Right kidney (tissue), 1 donor: ENCODE results near the gene MBD3L5.
"Not testable (repeated sequence)": the region's sequence is repeated elsewhere in the genome, so short reads cannot be mapped to it uniquely, and the experiment has no call there.

Source experiments
- DNase-seq: peaks from one replicate; pipeline ENCODE4 v3.0.0-alpha.2; 2016

The MBD3L5 gene

DNA sequence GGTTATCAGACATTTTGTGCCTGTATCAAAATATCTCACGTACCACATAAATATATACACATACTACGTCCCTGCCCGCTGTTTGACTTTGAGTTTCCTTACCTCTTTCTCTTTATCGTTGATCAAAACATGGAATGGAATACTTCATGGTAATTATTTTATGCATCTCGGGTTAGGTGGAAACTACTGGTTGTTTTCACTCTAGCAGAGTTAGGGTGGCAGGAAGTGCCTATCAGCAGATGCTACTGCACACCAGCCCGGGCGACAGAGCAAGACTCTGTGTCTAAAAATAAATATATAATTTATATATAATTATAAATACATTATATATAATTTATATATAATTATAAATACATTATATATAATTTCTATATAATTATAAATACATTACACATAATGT, 22.5 kb downstream of the MBD3L5 start:
- not testable (repeated sequence) for DNase-seq

- not testable (repeated sequence) for DNase-seq
Measured at GRCh38 chr19:7054635-7055368, 24.4 kb downstream of the MBD3L5 start.

DNA sequence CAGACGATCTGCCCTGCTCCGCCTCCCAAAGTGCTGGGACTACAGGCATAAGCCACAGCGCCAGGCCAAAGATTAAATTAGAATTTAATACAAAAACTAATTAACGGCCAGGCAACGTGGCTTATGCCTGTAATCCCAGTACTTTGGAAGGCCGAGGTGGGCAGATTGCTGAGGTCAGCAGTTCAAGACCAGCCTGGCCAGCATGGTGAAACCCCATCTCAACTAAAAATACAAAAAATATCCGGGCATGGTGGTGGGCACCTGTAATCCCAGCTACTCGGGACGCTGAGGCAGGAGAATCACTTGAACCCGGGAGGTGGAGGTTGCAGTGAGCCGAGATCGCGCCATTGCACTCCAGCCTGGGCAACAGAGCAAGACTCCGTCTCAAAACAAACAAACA, 25.3 kb downstream of the MBD3L5 start:
- not testable (repeated sequence) for DNase-seq

- not testable (repeated sequence) for DNase-seq
Measured at GRCh38 chr19:7056371-7056770, 26.0 kb downstream of the MBD3L5 start.

GRCh38 chr19:7058576-7058975, 28.2 kb downstream of the MBD3L5 start, which contains the start of gene MBD3L3:
MBD3L3 (minus strand) TSS chr19:7058676; CDS start chr19:7058605, 71 bp downstream.
- not testable (repeated sequence) for DNase-seq

- not testable (repeated sequence) for DNase-seq
Measured at GRCh38 chr19:7059977-7060376, 29.6 kb downstream of the MBD3L5 start.

DNA sequence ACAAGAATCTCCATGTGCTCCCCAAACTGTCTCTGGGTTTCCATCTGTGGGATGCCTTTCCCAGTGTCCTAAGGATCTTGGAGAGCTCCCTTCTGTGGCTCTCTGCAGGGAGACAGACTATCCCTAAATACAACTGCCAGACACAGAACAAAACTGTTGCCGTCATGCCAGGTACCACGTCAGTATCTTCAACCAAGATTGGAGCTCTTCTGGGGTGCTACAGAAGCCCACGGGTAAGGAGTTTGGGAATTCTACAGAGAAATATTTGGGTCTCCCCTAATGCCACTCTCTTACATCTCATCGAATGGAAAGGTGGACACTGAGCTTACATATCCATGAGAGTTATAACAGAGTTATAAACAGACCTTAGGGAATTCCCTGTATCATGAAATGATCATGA, 33.0 kb downstream of the MBD3L5 start:
- DNase-seq: no peak

DNA sequence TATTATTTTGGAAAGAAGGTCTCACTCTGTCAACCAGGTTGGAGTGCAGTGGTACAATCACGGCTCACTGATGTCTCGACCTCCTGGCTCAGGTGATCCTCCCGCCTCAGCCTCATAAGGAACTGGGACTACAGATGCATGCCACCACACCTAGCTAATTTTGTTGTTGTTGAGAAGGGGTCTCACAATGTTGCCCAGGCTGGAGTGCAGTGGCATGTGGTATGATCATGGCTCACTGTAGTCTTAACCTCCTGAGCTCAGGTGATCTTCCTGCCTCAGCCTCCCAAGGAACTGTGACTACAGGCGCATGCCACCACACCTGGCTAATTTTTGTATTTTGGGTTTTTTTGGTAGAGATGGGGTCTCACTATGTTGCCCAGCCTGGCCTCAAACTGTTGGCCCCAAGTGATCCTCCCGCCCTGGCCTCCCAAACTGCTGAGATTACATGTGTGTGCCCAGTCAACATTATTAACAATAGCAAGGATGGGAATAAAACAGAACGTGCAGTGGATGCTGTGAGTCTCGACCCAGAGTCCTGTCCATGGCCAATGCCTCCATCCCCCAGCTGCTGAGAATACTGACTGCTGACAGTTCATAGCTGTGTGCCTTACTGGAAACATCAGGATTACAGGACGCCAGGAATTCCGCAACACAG, 33.5 kb downstream of the MBD3L5 start:
- no peak for DNase-seq

DNA sequence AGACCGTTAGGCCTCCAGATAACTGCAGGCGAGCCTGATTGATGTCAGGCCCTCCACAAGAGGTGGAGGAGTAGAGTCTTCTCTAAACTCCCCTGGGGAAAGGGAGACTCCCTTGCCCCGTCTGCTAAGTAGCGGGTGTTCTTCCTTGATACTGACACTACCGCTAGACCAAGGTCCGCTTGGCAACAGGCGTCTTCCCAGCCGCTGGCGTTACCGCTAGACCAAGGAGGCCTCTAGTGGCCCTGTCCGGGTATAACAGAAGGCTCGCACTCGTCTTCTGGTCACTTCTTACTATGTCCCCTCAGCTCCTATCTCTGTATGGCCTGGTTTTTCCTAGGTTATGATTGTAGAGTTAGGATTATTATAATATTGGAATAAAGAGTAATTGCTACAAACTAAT, 36.7 kb downstream of the MBD3L5 start:
- DNase-seq: not testable (repeated sequence)

DNA sequence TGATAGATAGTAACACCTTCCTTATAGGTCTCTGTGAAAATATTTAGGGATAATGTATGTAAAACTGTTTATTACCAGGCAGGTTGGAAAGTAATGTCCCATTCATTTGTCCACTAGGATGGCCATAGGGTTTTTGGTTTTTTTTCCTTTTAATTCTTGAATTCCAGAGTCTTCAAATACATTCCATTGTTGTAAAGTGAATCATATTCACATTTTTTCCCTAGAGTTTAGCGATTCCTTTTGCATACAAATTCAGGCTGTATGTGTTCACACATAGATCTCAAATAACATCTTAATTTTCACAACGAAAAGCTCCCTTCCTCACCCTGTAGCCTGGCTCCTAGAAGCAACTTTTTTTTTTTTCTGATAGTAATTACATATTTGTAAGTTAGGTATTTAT, 37.3 kb downstream of the MBD3L5 start:
- no peak for DNase-seq

GRCh38 chr19:7068599-7068998, 38.2 kb downstream of the MBD3L5 start:
- no peak for DNase-seq

DNA sequence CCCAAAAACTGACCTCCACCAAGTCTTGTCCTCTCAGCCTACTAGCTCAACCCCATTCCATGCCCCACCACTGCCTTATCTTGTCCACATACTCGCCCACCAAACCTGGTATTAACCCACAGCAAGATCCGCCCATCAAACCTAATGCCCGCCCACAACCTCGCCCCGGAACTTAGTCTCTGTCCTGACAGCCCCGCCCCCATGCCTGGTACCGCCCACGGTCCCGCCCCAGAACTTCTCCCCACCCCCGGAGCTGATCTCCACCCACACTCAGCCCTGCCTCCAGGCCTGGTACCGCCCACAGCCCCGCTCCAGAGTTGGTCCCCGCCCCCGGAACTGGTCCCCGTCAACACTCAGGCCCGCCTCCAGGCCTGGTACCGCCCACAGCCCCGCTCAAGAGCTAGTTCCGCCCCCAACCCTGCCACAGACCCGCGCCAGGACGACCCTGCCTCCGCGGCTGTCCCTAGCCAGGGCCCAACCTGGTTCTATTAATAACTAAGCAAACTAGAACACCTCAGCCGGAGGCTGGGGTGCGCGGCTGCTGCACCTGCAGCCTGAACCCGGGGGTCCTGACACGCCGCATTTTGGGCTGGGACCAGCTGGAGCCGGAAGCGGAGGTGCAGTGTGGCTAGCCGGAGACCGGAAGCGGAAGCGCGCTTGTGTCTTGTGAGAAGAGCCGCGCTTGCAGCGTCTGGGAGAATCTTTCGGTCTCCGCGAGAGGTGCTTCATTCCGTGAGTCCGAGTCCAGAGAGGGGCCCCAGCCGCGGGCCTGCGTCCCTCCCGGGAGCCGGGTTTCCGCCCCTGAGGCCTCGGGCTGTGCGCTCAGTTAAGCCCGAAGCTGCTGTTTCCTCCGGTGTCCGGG, 38.9 kb downstream of the MBD3L5 start, which contains the start of gene ZNF557:
Gene ZNF557 (plus strand): TSS at position 662 of the 862 bp plus-strand sequence. CDS start 5,372 bp downstream, outside the sequence.
- peak; percentile 98 for DNase-seq

DNA sequence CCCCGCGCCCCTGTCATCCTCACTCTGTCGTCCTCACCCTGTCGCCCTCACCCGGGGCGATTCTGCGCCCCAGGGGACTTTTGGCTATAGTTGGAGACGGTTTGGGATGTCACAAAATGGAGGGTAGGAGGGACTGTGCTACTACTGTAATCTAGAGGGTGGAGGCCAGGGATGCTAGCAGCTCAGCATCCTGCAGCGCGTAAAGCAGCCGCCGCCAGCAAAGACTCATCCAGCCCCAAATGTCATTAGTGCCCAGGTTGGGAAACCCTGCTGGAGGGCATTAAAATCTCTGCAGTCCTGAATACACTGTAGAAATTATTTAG, 39.5 kb downstream of the MBD3L5 start:
- DNase-seq: no peak

- DNase-seq: no peak
Measured at GRCh38 chr19:7072541-7072940, 42.2 kb downstream of the MBD3L5 start.

GRCh38 chr19:7074705-7075282, 44.4 kb downstream of the MBD3L5 start:
- no peak for DNase-seq

DNA sequence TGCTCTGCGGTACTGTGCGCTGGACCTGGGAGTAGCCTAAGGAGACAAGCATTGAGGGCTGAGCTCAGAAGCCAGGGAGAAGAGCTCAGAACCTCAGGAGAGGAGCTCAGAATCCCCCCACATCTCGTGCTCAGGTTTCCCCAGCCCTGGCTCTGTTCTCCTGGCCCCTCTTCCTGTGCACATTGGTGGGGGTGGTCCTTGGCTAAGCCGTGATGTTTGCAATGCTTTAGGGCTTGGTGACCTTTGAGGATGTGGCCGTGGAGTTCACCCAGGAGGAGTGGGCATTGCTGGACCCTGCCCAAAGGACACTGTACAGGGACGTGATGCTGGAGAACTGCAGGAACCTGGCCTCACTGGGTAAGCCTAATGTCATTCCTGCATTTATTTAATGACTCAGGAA, 45.8 kb downstream of the MBD3L5 start:
- no peak for DNase-seq

- no peak for DNase-seq
Measured at GRCh38 chr19:7078008-7078407, 47.6 kb downstream of the MBD3L5 start.
